NCI-H446 treated with DMSO at 0.1 percent for 48 hours (cell line): ENCODE results near the gene CDC26.
A peak's percentile ranks its signal among the peaks of the same experiment; 100 is the strongest.
"Not testable (repeated sequence)": the region's sequence is repeated elsewhere in the genome, so short reads cannot be mapped to it uniquely, and the experiment has no call there.

Experiments used
- DNase-seq: peaks from one replicate; lab custom pipeline; 2025; lab: John Stamatoyannopoulos, UW

Gene CDC26

DNA sequence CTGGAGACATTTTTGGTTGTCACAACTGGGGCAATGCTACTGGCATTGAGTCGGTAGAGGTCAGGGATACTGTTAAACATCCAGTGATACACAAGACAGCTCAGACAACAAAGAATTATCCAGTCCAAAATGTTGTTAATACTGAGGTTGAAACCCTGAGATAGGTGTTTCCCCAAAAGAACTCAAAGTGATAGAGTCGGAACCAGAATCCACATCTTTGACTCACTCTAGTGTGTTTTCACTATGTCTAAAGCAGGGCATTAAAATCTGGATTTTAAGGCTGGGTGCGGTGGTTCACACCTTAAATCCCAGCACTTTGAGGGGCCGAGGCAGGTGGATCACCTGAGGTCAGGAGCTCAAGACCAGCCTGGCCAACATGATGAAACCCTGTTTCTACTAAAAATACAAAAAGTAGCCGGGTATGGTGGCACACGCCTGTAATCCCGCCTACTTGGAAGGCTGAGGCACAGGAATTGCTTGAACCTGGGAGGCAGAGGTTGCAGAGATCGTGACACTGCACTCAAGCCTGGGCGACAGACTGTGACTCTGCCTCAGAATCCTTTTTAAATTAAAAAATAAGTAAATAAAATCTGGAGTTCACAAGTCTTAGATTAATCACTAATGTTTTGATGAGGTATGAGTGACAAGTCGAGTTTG lies 37.0 kb downstream of the CDC26 start:
- DNase-seq, result no peak

- DNase-seq, result no peak
These were observed 38.3 kb downstream of the CDC26 start for GRCh38 chr9:113237026-113237425.

DNA sequence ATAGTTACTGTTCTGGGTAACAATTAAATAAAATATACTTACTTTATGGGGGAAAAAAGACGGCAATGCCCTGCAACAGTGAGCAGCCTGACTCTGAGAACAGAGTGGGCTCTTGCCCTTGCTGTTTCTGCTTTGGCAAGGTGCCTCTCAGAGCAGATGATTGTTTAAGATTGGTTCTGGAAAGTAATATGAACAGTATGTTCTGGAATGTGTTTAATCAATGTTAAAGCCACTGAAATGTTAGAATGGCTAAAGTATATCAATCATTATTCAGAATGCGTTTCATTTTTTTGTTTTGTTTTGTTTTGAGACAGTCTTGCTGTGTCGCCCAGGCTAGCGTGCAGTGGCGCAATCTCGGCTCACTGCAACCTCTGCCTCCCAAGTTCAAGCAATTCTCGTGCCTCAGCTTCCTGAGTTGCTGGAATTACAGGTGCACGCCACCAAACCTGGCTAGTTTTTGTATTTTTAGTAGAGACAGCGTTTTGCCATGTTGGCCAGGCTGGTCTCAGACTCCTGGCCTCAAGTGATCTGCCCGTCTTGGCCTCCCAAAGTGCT lies 39.6 kb downstream of the CDC26 start:
- DNase-seq, result not testable (repeated sequence)

GRCh38 chr9:113231701-113232100 lies 43.7 kb downstream of the CDC26 start:
- no peak for DNase-seq

- no peak for DNase-seq
These were observed 47.2 kb downstream of the CDC26 start for GRCh38 chr9:113228130-113228665.

DNA sequence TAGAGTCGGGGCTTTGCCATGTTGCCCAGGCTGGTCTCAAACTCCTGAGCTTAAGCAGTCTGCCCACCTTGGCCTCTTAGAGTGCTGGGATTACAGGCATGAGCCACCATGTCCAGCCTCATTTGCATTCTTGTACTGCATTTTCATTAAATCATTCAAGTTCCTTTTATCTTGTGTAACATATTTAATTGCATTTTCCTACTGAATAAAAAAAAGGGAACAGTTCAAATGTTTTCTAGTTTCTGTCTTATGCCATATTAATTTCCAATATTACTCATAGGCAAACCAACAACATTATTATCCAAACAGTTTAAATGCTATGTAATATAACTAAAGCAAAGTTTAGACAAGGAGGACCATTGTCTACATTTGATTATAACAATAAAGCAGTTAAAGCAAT lies 47.9 kb downstream of the CDC26 start:
- DNase-seq, result no peak

DNA sequence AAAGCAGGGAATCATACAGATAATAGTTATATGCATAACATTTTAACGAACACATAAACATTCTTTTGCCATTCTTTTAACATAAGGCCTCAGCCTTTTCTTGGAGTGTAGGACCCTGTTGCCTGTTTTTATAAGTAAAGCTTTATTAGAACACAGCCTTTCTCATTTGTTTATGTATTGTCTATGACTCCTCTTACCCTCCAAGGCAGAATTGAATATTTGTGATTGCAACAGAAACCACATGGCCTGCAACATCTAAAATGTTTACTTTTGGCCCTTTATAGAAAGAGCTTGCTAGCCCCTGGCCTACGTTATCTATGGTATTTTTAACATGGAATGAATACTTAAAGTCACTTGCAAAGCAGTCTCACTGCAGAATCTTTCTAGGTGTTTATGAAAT lies 51.4 kb downstream of the CDC26 start:
- DNase-seq, result no peak

GRCh38 chr9:113222482-113222841 lies 52.9 kb downstream of the CDC26 start:
- no peak for DNase-seq

DNA sequence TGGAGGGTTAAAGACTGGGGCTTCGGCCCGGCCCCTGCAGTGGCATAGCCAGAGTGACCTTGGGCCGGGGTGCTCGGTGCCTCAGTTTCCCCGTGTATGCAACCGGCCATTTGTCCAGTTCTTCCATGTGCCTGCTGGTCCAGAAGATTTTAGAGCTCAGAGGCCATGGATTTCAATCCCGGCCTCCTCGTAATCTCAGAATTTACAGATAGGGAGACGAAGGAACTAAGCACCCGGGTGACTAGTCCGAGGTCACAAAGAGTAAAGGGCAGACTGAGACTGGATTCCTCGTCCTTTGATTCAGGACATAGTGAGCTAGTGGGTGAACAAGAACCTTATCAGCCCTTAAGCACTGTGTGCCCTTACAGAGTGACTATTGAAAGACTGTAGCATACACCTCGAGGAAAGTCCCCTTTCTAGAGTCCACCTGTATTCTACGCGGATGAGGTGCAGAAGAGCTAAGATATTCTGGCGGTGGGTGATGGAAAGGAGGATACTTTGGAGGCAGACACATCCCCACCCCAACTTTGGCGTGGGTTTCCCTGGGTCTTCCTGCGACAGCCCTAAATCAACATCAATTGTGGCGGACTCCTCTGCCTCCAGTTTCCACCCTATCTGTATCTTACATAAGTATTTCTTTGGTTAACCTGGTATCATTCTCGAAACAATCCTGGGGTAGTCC lies 53.4 kb downstream of the CDC26 start:
- DNase-seq, result no peak

- peak; percentile 88 for DNase-seq
These were observed 54.2 kb downstream of the CDC26 start, which contains the start of the genes FKBP15 and SLC31A1 for GRCh38 chr9:113221003-113221799. Gene FKBP15 (minus strand): TSS chr9:113221277. CDS start chr9:113221243, 34 bp downstream. Gene SLC31A1 (plus strand): TSS chr9:113221544. CDS start chr9:113256149, 34,605 bp downstream.

DNA sequence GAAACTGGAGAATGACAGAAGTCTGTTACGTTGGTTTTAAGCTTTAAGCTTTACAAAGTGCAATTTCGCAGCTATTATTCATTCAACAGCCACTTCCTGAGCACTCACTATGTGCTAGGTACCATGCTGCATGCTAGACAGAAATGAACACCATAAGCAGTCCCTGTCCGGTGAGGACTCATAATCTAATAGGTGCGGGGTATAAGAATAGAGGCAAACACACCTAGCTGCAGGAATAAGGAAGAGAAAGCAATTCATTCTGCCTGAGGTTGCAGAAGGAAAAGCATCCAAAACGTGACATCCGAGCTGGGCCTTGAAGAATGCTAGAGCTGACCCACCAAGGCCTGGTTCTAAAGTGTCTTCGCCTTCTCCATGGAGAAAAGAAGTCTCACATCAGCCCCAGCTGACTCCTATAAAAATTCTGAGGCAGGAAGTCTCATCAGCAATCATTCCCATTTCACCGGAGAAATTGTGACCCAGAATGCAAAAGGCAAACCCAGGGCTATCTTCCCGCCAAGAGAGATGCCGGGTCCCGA lies 54.8 kb downstream of the CDC26 start:
- DNase-seq, result no peak

DNA sequence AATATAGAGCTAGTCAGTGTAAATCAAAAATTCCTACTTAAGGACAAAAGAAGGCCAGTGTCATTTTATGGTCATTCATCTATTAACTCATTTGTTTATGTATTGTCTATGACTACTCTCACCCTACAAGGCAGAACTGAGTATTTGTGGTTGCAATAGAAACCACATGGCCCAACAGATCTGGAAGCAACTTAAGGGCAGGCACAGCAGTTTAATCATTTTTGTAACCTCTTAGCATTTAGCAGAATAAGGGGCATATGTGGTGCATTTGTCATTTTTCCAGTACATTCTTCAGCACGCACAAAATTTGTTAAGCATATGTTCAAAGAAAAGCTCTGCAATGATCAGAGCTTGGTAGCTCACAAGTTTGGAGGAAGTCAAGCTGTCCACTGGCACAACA lies 55.4 kb downstream of the CDC26 start:
- no peak for DNase-seq

DNA sequence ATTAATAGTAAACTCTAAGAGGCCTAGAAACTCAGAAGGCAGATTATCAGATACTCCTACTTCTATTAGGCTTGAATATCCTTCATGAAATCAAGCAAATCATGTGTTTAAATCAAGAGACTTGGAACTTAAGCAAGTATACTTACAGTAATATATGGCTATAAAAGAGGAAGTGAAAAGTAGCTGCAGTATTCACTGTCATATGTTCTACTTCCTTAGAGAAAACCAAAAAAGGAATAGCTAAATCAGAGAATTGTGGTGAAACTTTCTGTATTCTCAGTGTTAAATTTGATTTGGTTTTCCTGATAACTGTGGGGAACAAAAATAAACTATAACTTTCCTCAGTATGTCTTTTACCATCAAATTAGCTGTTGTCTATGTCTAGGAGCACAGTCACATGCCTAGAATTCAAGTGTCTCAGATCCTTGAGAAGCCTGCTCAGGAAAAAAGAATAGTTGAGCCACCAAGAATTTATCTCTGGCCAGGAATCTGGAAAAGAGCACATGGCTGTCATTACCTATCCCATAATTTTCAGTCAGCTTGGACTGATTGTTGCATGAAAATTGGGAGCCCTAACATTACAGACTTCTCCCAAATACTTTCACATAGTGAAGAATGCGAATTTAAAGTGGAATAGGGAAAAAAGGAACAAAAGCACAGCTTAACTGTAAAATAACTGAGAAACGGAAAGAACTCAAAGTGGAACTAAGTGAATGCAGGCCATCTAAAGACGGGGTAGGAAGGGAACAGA lies 56.0 kb downstream of the CDC26 start:
- DNase-seq, result no peak
